Subcutaneous adipose tissue (tissue), 4 donors: ENCODE data around the gene TRH. TPM values are rescaled to one million over a fixed set of nuclear protein-coding genes. Genes with fewer than 3 reads are reported as not detected.

Source experiments
- CTCF ChIP-seq: fragments of 450-650 bp; IDR thresholded peaks from one replicate; pipeline ENCODE4 v1.5.1; 2016; ENCODE audit warnings: low read depth, mild to moderate bottlenecking, control low read depth, antibody characterized with exemption, moderate library complexity
- total RNA-seq, 4 donors: library from RNA; depleted of rRNA; stranded (reverse); fragments of >200 nt; gene quantifications; one replicate each; pipeline ENCODE4 v1.1.0, GENCODE V29; 2016

The TRH gene
- not detected for total RNA-seq

DNA sequence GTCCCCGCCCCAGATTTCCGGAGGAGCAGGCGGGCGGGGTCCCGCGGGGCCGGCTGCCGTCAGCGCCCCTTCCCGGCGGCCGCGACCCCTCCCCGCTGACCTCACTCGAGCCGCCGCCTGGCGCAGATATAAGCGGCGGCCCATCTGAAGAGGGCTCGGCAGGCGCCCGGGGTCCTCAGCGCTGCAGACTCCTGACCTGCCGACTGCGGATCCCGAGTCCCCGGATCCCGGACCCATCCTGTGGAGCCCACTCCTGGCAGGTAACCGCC lies at the start of gene TRH:
Gene TRH (plus strand): TSS at position 157 of the 269 bp plus-strand sequence. CDS start 1,097 bp downstream, outside the sequence.
- no peak for TF ChIP-seq CTCF

- no peak for TF ChIP-seq CTCF
Observed at GRCh38 chr3:129927072-129927471, 47.4 kb upstream of the TRH start.

DNA sequence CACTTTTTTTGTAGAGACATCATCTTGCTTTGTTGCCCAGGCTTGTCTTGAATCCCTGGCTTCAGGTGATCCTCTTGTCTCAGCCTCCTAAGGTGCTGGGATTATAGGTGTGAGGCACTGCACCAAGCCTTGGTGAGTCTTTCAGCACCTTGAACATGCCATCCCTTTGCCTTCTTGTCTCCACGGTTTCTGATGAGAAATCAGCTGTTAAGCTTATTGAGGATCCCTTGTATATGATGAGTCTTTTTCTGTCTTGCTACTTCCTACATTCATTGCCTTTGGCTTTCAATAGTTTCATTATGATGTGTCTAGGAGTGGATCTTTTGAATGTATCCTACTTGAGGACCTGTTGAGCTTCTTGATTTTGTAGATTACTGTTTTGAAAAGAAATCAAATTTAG lies 45.1 kb upstream of the TRH start:
- no peak for TF ChIP-seq CTCF

GRCh38 chr3:129933471-129933870 lies 41.0 kb upstream of the TRH start:
- no peak for TF ChIP-seq CTCF

- TF ChIP-seq CTCF = no peak
Observed at GRCh38 chr3:129934234-129935123, 40.0 kb upstream of the TRH start.

GRCh38 chr3:129936757-129937156 lies 37.8 kb upstream of the TRH start:
- TF ChIP-seq CTCF = no peak

DNA sequence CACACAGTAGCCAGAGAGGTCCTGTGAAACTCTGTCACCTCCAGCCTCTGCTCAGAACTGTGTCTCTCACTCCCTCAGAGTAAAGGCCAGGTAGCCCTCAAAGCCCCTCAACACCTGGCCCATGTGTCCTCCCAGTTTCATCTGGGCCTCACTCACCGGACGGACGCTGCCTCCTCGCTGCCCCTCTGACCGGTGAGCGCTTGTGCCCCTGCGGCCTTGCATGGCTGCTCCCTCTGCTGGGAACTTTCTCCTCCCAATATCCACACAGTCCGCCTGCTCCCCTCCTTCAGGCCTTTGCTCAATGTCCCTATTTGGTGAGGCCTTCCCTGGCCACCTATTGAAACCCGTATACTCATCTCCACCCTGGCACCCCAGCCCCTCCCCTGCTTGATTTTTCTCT lies 36.8 kb upstream of the TRH start:
- no peak for TF ChIP-seq CTCF
